AG20443 (cell line): ENCODE measurements around the gene GPBP1.
"Not testable (repeated sequence)": the region's sequence is repeated elsewhere in the genome, so short reads cannot be mapped to it uniquely, and the experiment has no call there.

Experiments
- DNase-seq: peaks from one replicate; pipeline ENCODE4 v3.0.0; 2012; ENCODE audit warnings: low spot score, mixed read lengths

GPBP1 gene

DNA sequence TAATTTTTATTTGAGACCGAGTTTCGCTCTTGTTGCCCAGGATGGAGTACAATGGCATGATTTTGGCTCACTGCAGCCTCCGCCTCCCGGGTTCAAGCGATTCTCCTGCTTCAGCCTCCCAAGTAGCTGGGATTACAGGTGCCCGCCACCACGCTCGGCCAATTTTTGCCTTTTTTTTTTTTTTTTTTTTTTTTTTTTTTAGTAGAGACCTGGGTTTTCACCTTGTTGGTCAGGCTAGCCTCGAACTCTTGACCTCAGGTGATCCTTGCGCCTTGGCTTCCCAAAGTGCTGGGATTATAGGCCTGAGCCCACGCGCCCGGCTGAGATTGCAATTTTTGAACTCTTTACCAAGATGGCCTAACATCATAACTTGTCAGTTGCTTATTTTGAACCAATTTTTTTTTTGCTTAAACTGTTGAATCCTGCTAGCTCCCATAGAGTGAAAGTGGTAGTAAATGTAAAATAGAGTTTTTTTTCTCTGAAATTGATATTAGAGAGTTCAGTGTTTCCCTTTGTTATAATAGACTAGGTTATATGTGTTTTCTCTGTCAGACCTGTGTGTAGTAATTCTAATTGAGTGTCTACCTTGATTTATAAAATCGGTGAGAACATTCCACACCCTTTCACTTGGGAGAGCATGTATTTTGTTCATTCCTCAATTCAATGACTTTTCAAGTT, 3.8 kb downstream of the GPBP1 start:
- no peak for DNase-seq

DNA sequence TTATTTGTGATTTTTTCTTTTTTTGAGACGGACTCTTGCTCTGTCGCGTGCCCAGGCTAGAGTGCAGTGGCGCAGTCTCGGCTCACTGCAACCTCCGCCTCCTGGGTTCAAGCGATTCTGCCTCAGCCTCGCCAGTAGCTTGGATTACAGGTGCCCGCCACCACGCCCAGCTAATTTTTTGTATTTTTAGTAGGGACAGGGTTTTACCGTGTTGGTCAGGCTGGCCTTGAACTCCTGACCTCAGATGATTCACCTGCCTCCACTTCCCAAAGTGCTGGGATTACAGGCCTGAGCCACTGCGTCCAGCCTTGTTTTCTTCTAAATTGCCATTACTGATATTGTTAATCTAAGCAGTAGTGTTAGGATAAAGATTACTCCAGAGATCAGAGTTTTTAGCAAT, 4.4 kb downstream of the GPBP1 start:
- not testable (repeated sequence) for DNase-seq

DNA sequence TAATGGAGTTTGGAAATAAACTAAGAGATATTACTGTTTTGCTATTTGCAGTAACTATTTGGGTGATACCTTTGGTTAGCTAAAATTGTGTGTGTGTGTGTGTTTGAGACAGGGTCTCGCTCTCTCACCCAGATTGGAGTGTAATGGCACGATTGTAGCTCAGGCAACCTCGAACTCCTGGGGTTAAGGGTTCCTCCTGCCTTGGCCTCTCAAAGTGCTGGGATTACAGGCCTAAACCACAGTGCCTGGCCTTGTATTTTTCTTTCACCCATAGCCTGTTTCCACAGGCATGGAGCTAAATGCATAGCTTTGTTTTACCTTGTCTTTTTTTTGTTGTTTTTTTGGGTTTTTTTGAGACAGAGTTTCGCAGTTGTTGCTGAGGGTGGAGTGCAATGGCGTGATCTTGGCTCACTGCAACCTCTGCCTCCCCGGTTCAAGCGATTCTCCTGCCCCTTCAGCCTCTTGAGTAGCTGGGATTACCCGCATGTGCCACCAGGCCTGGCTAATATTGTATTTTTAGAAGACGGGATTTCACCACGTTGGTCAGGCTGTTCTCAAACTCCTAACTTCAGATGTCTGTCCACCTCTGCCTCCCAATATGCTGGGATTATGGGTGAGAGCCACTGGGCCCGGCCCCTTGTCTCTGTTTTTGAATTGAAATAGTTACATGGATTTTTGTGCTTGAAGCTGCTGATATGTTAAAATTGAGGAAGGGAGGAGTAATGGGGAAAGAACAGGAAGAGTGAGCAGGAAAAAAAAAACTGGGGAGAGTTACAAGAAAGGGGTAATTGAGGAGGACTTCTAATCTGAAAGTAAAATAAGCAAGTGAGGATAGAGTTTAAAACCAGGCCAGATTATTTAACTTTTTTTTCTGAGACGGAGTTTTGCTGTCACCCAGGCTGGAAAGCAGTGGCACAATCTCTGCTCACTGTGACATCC, 5.7 kb downstream of the GPBP1 start:
- DNase-seq, result no peak

DNA sequence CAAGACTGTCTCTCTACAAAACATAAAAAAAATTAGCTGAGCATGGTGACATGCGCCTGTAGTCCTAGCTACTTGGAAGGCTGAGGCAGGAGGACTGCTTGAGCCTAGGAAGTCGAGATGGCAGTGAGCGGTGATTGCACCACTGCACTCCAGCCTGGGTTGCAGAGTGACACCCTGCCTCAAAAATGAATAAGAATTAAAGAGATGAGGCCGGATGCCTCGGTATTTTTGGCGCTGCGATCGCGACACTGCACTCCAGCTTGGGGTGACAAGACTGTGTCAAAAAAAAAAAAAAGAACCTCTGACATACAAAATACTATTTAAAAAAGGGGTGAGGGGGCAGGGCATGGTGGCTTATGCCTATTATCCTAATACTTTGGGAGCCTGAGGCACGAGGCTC, 7.3 kb downstream of the GPBP1 start:
- DNase-seq, result no peak

DNA sequence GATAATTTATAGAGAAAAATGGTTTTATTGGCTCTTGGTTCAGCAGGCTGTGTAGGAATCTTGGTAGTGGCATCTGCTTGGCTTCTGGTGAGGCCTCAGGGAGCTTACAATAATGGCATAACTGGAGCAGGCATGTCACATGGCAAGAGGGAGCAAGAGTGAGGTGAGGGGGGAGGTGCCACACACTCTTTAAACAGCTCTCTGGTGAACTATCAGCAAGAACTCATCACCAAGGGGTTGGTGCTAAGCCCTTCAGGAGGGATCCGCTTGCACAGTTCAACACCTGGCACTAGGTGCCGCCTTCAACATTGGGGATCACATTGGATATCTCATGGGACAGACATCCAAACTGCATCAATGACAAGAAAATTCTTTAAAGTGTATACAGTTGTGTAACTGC, 10.5 kb downstream of the GPBP1 start:
- no peak for DNase-seq

DNA sequence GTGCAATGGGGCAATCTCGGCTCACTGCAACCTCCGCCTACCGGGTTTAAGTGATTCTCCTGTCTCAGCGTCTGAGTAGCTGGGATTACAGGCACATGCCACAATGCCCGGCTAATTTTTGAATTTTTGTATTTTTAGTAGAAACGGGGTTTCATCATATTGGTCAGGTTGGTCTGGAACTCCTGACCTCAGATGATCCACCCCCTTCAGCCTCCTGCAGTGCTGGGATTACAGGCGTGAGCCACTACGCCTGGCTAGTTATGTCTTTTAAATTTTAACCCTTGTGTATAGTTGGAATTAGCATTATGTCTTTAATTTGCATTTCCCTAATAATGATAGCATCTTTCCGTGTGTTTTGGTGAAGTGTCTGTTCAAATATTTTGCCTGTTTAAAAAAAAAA, 11.5 kb downstream of the GPBP1 start:
- no peak for DNase-seq

DNA sequence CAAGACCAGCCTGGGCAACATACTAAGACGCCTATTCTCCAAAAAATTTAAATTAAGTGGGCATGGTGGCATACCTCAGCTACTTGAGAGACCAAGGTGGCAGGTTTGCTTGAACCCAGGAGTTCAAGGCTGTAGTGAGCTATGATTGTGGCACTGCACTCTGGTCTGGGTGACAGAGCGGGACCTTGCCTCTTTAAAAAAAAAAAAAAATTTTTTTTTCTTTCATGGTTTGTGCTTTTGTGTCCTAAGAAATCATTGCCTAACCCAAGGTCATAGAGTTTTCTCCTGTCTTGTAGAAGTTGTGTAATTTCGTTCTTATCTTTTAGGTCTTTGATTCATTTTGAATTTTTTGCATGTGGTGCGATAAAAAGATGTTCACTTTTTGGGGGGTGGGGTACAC, 12.3 kb downstream of the GPBP1 start:
- DNase-seq, result no peak

DNA sequence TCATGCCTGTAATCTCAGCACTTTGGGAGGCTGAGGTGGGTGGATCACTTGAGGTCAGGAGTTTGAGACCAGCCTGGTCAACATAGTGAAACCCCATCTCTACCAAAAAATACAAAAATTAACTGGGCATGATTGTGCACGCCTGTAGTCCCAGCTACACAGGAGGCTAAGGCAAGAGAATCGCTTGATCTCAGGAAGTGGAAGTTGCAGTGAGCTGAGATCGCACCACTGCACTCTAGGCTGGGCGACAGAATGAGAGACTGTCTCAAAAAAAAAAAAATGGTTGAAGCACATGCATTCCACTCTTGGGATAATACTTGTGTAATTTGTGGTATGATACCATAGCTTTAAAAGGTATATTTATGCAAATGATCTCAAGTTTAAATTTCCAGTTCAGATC, 14.1 kb downstream of the GPBP1 start:
- not testable (repeated sequence) for DNase-seq

DNA sequence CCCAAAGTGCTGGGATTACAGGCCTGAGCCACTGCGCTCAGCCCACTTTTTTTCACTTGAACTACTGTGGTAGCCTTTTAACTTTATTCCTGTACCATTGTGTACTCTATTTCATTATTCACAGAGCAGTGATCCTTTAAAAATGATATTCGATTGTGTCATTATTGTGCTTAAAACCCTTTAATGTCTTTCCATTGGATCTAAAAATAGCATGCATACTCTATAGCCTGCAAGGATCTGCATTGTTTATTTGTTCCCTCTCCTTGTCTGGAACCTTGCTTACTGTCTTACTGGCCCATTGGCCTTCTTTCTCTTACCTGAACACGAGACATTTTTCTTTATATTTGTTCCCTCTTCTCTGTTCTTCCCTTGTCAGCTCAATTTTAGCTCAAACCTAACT, 15.7 kb downstream of the GPBP1 start:
- no peak for DNase-seq

DNA sequence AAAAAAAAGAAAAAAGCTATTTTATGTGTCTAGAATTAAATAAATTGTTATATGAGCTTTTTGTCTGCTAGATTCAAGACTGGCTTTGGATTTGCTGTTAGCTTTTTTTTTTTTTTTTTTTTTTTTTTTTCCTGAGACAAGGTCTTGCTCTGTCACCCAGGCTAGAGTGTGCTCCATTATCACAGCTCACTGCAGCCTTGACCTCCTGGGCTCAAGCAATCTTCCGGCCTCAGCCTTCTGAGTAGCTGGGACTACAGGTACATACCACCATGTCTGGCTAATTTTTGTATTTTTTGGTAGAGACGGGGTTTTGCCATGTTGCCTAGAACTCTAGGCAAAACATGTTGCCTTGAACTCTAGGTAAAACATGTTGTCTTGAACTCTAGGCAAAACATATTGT, 16.7 kb downstream of the GPBP1 start:
- no peak for DNase-seq

DNA sequence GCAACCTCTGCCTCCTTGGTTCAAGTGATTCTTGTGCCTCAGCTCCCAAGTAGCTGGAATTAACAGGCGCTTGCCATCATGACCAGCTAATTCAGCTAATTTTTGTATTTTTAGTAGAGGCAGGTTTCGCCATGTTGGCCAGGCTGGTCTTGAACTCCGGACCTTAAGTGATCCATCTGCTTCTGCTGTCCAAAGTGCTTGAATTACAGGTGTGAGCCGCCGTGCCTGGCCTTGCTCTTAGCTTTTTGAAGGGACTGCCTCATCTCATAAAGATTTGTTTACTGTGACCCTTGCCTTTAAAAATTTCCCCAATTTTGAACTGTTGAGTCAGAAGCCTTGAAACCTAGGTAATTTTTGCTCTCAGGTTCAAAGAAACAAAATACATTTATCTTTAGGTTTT, 17.3 kb downstream of the GPBP1 start:
- DNase-seq, result no peak

DNA sequence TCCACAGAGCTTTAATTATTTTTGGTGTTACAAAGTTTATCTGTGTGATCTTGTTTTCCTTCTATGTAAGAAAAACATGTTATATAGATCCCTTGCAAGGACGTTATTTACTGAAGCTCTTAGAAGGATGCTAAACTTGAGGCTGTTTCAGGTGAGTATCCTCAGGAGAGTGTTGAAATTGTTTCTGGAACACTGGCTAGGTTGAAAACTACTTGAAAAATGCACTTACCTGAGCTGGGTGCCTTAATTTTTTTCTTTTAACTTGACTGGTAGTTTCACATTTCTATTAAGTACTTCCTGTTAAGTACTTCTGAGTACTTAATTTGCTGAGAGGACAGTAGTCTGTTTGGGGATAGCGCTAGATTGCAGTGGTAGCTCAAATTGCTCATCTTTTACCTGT, 18.1 kb downstream of the GPBP1 start:
- no peak for DNase-seq

DNA sequence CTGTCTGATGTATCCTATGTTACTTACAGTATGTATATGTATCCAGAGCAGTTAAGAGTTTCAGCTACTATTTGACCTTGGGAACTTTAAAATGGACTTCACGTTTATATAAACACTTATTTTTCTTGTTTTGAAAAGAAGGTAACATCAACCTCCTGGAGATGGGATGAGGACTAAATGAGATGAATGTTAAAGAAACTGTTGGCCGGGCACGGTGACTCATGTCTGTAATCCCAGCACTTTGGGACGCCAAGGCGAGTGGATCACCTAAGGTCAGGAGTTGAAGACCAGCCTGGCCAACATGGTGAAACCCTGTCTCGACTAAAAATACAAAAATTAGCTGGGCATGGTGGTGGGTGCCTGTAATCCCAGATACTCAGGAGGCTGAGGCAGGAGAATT, 19.0 kb downstream of the GPBP1 start:
- not testable (repeated sequence) for DNase-seq

DNA sequence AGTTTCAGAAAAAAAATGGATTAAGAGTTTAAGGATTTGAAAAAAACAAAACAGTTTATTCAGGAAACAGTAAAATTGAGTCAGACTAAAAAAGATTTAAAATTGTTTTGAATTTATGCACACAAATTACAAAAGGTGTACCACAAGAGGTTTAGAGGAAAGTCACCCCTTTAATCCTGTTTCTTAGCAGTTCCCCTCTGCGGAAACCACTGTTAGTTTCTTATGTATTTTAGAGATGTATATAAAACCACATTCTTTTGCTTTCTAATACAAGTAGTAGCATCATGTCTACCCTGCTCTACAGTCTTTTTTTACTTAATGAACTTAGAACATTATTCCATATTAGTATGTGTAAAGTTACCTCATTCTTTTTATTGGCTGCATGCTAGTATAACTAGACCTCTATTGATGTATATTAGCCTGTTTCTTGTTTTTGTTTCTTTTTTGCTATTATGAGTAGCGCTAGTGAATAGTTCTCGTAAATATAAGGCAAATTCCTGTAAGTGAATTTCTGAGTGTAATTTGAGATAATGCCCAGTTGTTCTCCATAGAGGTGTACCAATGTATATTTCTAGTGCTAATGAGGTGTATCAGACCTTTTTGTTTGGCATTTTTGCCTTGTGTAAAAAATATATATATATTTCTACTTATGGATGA, 20.0 kb downstream of the GPBP1 start:
- DNase-seq, result no peak

DNA sequence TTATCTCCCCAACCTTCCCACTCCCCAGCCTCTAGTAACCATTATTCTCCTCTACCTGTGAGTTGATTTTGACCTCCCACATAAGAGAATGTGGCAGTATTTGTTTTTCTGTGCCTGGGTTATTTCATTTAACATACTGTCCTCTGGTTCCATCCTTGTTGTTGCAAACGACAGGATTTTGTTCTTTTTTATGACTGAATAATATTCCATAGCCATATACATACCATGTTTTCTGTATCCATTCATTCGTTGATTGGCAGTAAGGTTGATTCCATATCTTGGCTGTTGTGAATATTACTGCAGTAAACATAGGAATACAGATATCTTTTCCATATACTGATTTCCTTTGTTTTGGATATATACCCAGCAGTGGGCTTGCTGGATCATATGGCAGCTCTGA, 20.8 kb downstream of the GPBP1 start:
- DNase-seq, result no peak

DNA sequence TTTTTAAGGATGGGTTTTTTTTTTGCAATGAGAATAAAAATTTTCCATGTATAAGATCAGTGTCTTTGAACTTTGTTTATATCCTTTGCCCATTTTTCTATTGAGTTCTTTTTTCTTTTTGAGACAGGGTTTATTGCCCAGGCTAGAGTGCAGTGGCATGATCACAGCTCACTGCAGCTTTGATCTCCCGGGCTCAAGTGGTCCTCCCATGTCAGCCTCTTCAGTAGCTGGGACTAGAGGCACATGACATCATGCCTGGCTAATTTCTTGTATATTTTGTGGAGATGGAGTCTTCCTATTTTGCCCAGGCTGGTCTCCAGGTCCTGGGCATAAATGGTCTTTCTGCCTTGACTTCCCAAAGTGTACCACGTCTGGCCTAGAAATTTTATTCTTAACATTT, 21.2 kb downstream of the GPBP1 start:
- DNase-seq, result no peak

DNA sequence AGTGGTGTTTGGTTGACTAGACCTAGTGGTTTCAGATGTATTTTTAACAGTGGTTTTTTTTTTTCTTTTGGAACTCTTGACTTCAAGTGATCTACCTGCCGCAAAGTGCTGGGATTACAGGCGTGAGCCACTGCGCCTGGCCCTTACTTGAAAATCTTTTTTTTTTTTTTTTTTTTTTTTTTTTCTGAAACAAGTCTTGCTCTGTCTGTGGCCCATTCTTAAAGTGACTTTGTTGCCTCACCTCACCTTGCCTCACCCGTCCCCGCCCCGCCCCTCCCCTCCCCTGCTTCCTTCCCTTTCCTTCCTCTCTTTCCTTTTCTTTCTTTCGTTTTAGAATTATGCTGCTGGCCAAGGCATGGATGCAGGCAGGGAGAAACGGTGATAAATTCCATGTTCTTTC, 26.0 kb downstream of the GPBP1 start:
- no peak for DNase-seq

DNA sequence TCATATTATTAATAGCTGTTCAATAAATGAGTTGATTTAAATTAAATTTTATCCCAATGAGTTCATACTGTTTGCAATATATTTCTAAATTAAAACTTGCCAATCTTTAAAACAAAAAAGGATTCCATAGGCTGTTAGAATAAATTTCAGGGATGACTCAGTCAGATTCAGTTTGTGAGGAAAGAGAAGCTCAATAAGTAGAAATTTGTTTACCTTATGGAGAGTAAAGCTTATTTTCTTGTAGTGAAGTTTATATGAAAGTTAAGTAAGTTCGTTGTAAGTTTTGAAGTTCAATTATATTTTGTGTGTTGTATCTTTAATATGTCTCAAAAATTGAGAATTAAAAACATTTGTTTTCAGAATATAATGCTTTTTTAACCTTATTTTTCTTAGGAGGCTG, 29.0 kb downstream of the GPBP1 start:
- no peak for DNase-seq

DNA sequence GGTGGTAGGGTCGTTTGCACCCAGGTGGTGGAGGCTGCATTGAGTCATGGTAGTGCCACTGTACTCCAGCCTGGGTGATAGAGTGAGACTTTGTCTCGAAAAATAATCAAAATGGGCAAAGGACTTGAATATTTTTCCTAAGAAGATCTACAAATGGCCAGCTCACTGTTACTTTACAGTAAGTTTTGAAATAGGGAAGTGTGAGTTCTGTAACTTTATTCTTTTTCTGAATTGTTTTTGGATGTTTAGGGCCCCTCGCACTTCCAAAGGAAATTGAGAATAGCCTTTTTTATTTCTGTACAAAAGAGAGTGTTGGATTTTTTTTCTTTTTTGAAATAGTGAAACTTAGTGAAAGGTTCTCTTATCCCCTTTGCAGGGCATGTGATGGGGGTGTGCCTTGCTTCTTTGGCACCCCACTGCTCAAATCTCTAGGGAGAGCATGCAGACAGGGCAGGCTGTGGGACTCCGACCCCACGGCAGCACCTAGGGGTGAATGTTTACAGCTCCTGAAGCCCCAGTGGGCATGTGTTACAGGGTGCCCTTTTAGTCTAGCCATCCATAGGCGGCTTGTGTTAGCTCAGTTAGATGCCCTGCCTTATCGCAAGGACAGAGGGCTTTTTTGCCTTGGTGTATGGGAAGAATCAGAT, 33.3 kb downstream of the GPBP1 start:
- DNase-seq, result no peak

DNA sequence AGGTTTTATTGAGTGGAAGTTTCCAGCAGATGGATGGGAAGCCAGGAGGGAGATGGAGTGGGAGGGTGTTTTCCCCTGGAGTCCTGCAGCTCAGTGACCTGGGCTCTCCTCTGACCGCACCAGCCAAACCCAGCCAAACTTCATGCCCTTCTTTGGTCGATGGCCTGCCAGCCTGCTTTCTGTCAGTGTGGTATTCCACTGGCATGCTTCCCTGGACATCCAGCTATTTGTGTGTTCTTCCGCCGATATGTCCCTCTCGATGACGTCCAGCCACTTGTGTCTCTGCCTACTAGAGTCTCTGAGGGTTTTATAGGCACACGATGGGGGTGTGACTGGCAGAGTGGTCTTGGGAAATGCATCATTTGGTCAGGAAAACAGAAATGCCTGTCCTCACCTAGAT, 33.8 kb downstream of the GPBP1 start:
- DNase-seq, result no peak

DNA sequence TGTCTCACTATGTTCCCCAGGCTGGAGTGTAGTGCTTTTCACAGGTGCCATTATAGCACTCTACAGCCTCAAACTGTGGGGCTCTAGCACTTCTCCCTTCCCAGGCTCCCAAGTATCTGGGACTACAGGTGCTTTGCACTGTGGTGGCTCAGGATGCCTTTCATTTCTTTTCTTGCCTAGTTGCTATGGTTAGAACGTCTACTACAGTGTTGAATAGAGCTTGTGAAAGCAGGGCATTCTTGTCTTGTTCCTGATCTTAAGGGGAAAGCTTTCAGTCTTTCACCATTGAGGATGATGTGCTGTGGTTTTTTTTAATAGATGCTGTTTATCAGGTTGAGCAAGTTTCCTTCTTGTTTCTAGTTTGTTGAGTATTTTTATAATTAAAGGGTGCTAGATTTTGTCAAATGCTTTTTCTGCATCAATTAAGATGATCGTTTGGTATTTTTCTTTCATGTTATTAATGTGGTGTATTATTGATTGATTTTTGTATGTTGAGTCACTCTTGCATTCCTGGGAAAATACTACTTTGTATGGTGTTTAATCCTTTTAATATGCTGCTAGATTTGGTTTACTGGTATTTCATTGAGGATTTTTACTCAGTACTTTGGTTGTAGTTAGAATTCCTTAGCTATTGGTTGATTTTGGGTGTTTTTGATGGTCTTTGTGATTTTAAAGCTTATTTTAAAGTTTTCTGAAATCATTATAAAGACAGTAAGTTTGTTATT, 35.6 kb downstream of the GPBP1 start:
- no peak for DNase-seq

DNA sequence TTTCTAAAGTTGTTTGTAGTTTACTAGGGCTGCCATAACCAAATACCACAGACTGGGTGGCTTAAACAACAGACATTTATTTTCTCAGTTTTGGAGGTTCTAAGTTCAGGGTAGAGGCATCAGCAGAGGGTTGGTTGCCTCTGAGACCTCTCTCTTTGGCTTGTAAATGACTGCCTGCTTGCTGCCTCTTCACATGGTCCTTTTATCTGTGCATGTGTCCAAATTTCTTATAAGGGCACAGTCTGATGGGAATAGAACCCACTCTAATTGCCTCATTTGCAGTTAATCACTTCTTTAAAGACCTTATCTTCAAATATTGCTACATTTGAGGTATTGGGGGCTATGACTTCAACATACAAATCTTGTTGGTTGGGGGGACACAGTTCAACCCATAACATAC, 36.8 kb downstream of the GPBP1 start:
- DNase-seq, result no peak
